GM23338 (cell line): ENCODE results near the gene FADD. TPM values are rescaled to one million over a fixed set of nuclear protein-coding genes. Genes with fewer than 3 reads are reported as not detected.

Experiments used
- ATAC-seq: fragments of 200-7000 bp; cut with Tn5 transposase; 3 replicates; pipeline ENCODE4 v1.9.1; 2020
- DNase-seq: peaks from one replicate; pipeline ENCODE4 v3.0.0-alpha.2; 2015; ENCODE audit warnings: low spot score
- H2AFZ ChIP-seq: fragments of 200-600 bp; sonication (generic); 2 replicates; pipeline ENCODE4 v1.8.0; 2016; ENCODE audit warnings: antibody characterized with exemption, mild to moderate bottlenecking, moderate library complexity
- H3F3A ChIP-seq: fragments of 200-600 bp; sonication (generic); replicated peaks from 2 replicates; pipeline ENCODE4 v1.8.0; 2017; ENCODE audit warnings: antibody characterized with exemption, mixed run types, low read depth
- H3K27ac ChIP-seq: fragments of 200-600 bp; sonication (generic); 2 replicates; pipeline ENCODE4 v1.6.1; 2016; ENCODE audit warnings: low read depth
- H3K27me3 ChIP-seq: fragments of 200-600 bp; sonication (generic); 2 replicates; pipeline ENCODE4 v1.8.0; 2016; ENCODE audit warnings: mild to moderate bottlenecking, mixed run types, moderate library complexity; ENCODE audit not compliant: insufficient read depth
- H3K36me3 ChIP-seq: fragments of 200-600 bp; sonication (generic); 2 replicates; pipeline ENCODE4 v1.8.0; 2016; ENCODE audit warnings: mild to moderate bottlenecking; ENCODE audit not compliant: insufficient read depth
- H3K4me1 ChIP-seq: fragments of 200-600 bp; sonication (generic); 2 replicates; pipeline ENCODE4 v1.8.0; 2016; ENCODE audit warnings: mild to moderate bottlenecking, moderate library complexity; ENCODE audit not compliant: insufficient read depth
- H3K4me2 ChIP-seq: fragments of 200-600 bp; sonication (generic); 2 replicates; pipeline ENCODE4 v1.7.1; 2017; ENCODE audit warnings: mixed run types
- H3K4me3 ChIP-seq: fragments of 200-600 bp; sonication (generic); 2 replicates; pipeline ENCODE4 v1.6.1; 2016; ENCODE audit warnings: mixed run types
- H3K79me2 ChIP-seq: fragments of 200-600 bp; sonication (generic); replicated peaks from 2 replicates; pipeline ENCODE4 v1.8.0; 2017; ENCODE audit warnings: mild to moderate bottlenecking; ENCODE audit not compliant: insufficient read depth
- H3K9me2 ChIP-seq: fragments of 200-600 bp; sonication (generic); 2 replicates; pipeline ENCODE4 v1.8.0; 2017; ENCODE audit not compliant: insufficient read depth
- H4K20me1 ChIP-seq: fragments of 200-600 bp; sonication (generic); replicated peaks from 2 replicates; pipeline ENCODE4 v1.8.0; 2017; ENCODE audit warnings: mild to moderate bottlenecking; ENCODE audit not compliant: insufficient read depth
- H3K27ac Mint-ChIP-seq: 2 replicates; pipeline ENCODE4 v1.8.0; 2020; ENCODE audit warnings: inconsistent platforms, mild to moderate bottlenecking, moderate library complexity, mixed read lengths
- H3K27me3 Mint-ChIP-seq: 3 replicates; pipeline ENCODE4 v1.8.0; 2022; ENCODE audit warnings: low read depth, mild to moderate bottlenecking, moderate library complexity, mixed read lengths, inconsistent platforms; ENCODE audit not compliant: insufficient read depth, poor library complexity
- H3K36me3 Mint-ChIP-seq: 3 replicates; pipeline ENCODE4 v1.8.0; 2021; ENCODE audit warnings: low read depth, mild to moderate bottlenecking, inconsistent platforms, moderate library complexity, mixed read lengths
- H3K4me1 Mint-ChIP-seq: 3 replicates; pipeline ENCODE4 v1.8.0; 2020; ENCODE audit warnings: mild to moderate bottlenecking, inconsistent platforms, mixed read lengths
- H3K4me3 Mint-ChIP-seq: 3 replicates; pipeline ENCODE4 v1.8.0; 2021; ENCODE audit warnings: moderate library complexity, mild to moderate bottlenecking, inconsistent platforms, mixed read lengths
- H3K9me3 Mint-ChIP-seq: 3 replicates; pipeline ENCODE4 v1.8.0; 2020; ENCODE audit warnings: moderate library complexity, mild to moderate bottlenecking, inconsistent platforms, mixed read lengths
- CREB1 ChIP-seq: fragments of 250-450 bp; sonication (Bioruptor Pico); IDR thresholded peaks from 2 replicates; pipeline ENCODE4 v1.5.0; 2020; ENCODE audit warnings: low read depth, mild to moderate bottlenecking, moderate library complexity
- CTCF ChIP-seq, 2 experiments: fragments of 200-600 bp in 1 of 2; sonication (generic) in 1 of 2; conservative IDR thresholded peaks; 2 replicates each; pipeline versions ENCODE4 v1.5.1 to v1.6.1; 2016 to 2017; ENCODE audit warnings: antibody characterized with exemption in 2 of 2, low read depth in 2 of 2, mild to moderate bottlenecking in 2 of 2, moderate library complexity in 1 of 2
- ETS1 ChIP-seq: IDR thresholded peaks from 2 replicates; pipeline ENCODE4 v1.6.1; 2016; ENCODE audit warnings: antibody characterized with exemption
- EZH2 ChIP-seq: fragments of 200-600 bp; sonication (generic); IDR thresholded peaks from one replicate; pipeline ENCODE4 v1.8.0; 2017; ENCODE audit warnings: antibody characterized with exemption, mild to moderate bottlenecking, low read depth; ENCODE audit not compliant: unreplicated experiment
- EZH2phosphoT487 ChIP-seq: fragments of 200-600 bp; sonication (generic); IDR thresholded peaks from one replicate; pipeline ENCODE4 v1.8.1; 2018; ENCODE audit warnings: antibody characterized with exemption; ENCODE audit not compliant: unreplicated experiment
- JUNB ChIP-seq: IDR thresholded peaks from one replicate; pipeline ENCODE4 v1.6.1; 2016; ENCODE audit warnings: antibody characterized with exemption; ENCODE audit not compliant: unreplicated experiment
- NANOG ChIP-seq: IDR thresholded peaks from 2 replicates; pipeline ENCODE4 v1.6.1; 2016; ENCODE audit warnings: antibody characterized with exemption, borderline replicate concordance
- POLR2AphosphoS5 ChIP-seq: IDR thresholded peaks from 2 replicates; pipeline ENCODE4 v1.6.1; 2016; ENCODE audit warnings: antibody characterized with exemption, low read depth
- REST ChIP-seq: IDR thresholded peaks from one replicate; pipeline ENCODE4 v1.6.1; 2018; ENCODE audit warnings: antibody characterized with exemption; ENCODE audit not compliant: unreplicated experiment
- STAT1 ChIP-seq: IDR thresholded peaks from one replicate; pipeline ENCODE4 v1.6.1; 2016; ENCODE audit warnings: antibody characterized with exemption; ENCODE audit not compliant: unreplicated experiment
- ZNF114 ChIP-seq: fragments of 250-450 bp; sonication (Bioruptor Pico); IDR thresholded peaks from 2 replicates; pipeline ENCODE4 v1.5.0; 2020; ENCODE audit warnings: mild to moderate bottlenecking, moderate library complexity
- ZNF331 ChIP-seq: fragments of 250-450 bp; sonication (Bioruptor Pico); IDR thresholded peaks from 2 replicates; pipeline ENCODE4 v1.5.0; 2020; ENCODE audit warnings: low read depth, mild to moderate bottlenecking, moderate library complexity
- ZNF462 ChIP-seq: fragments of 250-450 bp; sonication (Bioruptor Pico); IDR thresholded peaks from 2 replicates; pipeline ENCODE4 v1.5.0; 2020; ENCODE audit warnings: mild to moderate bottlenecking, moderate library complexity
- polyA plus RNA-seq: library from polyadenylated mRNA; unstranded; fragments of >200 nt; fragmentation: Nextera tagmentation; extraction: Ambion mirVana; gene quantifications from 2 replicates; pipeline ENCODE4 v1.2.1, GENCODE V29; 2016
- total RNA-seq: library from RNA; depleted of rRNA; stranded (reverse); fragments of >200 nt; shearing (Covaris generic); gene quantifications from 2 replicates; pipeline ENCODE4 v1.2.3, GENCODE V29; 2014

FADD gene
- total and polyA plus RNA-seq, 2 experiments from 2014 or later, result 19.7 to 65.8 TPM

GRCh38 chr11:70201882-70202861, 924 bp upstream of the FADD start:
- Histone ChIP-seq H3K4me3 (peak overlapping the region; percentile 95), H3K4me1 (peaks cover 27% of the 10 kb centered on the region), H3K79me2 (peaks cover 36% of the 10 kb centered on the region), H3K4me2 (peak overlapping the region; percentile 100; the same call in 1 of the 2 replicates), H3K9me2 (no peaks in the 10 kb centered on the region), H2AFZ (peak overlapping the region; percentile 29), H3K27ac (no peak overlapping the region), H4K20me1 (peaks cover 25% of the 10 kb centered on the region), H3F3A (0 out of 2 replicates have a peak, but pooled peaks cover 3% of the 10 kb centered on the region), H3K36me3 (peaks cover 4% of the 10 kb centered on the region; the same call in 1 of the 2 replicates), H3K27me3 (no peaks in the 10 kb centered on the region)
- no peak for DNase-seq
- H3K27me3 Mint-ChIP-seq, result peaks cover 20% of the 10 kb centered on the region
- peaks cover 4% of the 10 kb centered on the region for H3K9me3 Mint-ChIP-seq
- peak overlapping the region; percentile 72; the same call in 1 of the 2 replicates for H3K27ac Mint-ChIP-seq
- ATAC-seq, result no peak
- TF ChIP-seq EZH2phosphoT487 (no peak), ZNF462 (CRISPR knock-in tag) (no peak), POLR2AphosphoS5 (no peak), JUNB (no peak), ETS1 (no peak), EZH2 (no peak), REST (no peak), CREB1 (CRISPR knock-in tag) (no peak), ZNF114 (CRISPR knock-in tag) (no peak), NANOG (no peak), ZNF331 (no peak), STAT1 (no peak), CTCF (conservative IDR thresholded peaks at IDR 0.05; ENCODE audit: low read depth in 2 of 2) (no peak)
- H3K36me3 Mint-ChIP-seq, result peaks cover 33% of the 10 kb centered on the region
- peaks cover 31% of the 10 kb centered on the region for H3K4me1 Mint-ChIP-seq
- peak overlapping the region; percentile 97 for H3K4me3 Mint-ChIP-seq
